ENCODE results near the gene FOXL2.

GRCh38 chr3:138911621-138912020 lies 35.3 kb downstream of the FOXL2 start:
- TF ChIP-seq GATA2 (IDR thresholded peaks at IDR 0.05; ENCODE audit: low read depth, low read length) = no peak
- TF ChIP-seq GATA3 (IDR thresholded peaks at IDR 0.05; ENCODE audit: low read depth, low read length) = no peak
